Activated T-helper 1 cell treated with anti-CD3 and anti-CD28 coated beads, Interleukin-2, amount 50 U/mL, for 16 hours (primary cell): ENCODE measurements around the gene CACNA1C.

Experiments
- DNase-seq, 2 donors: peaks; one replicate each; pipeline ENCODE4 v3.0.0-alpha.2; 2020; ENCODE audit warnings: low read depth in 1 of 2, low spot score in 1 of 2

CACNA1C gene

GRCh38 chr12:2409656-2410265, 357.0 kb downstream of the CACNA1C start:
- DNase-seq = no peak

GRCh38 chr12:2410496-2410895, 357.7 kb downstream of the CACNA1C start:
- DNase-seq = no peak

- no peak for DNase-seq
These were observed 358.2 kb downstream of the CACNA1C start for GRCh38 chr12:2411011-2411410.

- no peak for DNase-seq
These were observed 359.0 kb downstream of the CACNA1C start for GRCh38 chr12:2411616-2412304.

GRCh38 chr12:2412305-2412643, 359.5 kb downstream of the CACNA1C start:
- no peak for DNase-seq

- no peak for DNase-seq
These were observed 360.5 kb downstream of the CACNA1C start for GRCh38 chr12:2413301-2413700.

GRCh38 chr12:2413999-2414792, 361.4 kb downstream of the CACNA1C start:
- DNase-seq = no peak

GRCh38 chr12:2414810-2415567, 362.2 kb downstream of the CACNA1C start:
- no peak for DNase-seq

GRCh38 chr12:2415568-2415944, 362.8 kb downstream of the CACNA1C start:
- no peak for DNase-seq

GRCh38 chr12:2416158-2416557, 363.4 kb downstream of the CACNA1C start:
- DNase-seq = no peak

- no peak for DNase-seq
These were observed 364.8 kb downstream of the CACNA1C start for GRCh38 chr12:2417481-2418160.

GRCh38 chr12:2418579-2418978, 365.8 kb downstream of the CACNA1C start:
- no peak for DNase-seq

- no peak for DNase-seq
These were observed 369.8 kb downstream of the CACNA1C start for GRCh38 chr12:2422591-2422990.

- DNase-seq = no peak
These were observed 376.2 kb downstream of the CACNA1C start for GRCh38 chr12:2429032-2429431.

GRCh38 chr12:2431810-2432209, 379.0 kb downstream of the CACNA1C start:
- no peak for DNase-seq

GRCh38 chr12:2432856-2433255, 380.1 kb downstream of the CACNA1C start:
- DNase-seq = no peak

- DNase-seq = no peak
These were observed 382.7 kb downstream of the CACNA1C start for GRCh38 chr12:2435511-2435910.

- DNase-seq = no peak
These were observed 386.7 kb downstream of the CACNA1C start for GRCh38 chr12:2439332-2440100.

- no peak for DNase-seq
These were observed 391.0 kb downstream of the CACNA1C start for GRCh38 chr12:2443776-2444175.

GRCh38 chr12:2445968-2446367, 393.2 kb downstream of the CACNA1C start:
- no peak for DNase-seq
